ENCODE measurements around the gene SCAMP3.

The SCAMP3 gene

DNA sequence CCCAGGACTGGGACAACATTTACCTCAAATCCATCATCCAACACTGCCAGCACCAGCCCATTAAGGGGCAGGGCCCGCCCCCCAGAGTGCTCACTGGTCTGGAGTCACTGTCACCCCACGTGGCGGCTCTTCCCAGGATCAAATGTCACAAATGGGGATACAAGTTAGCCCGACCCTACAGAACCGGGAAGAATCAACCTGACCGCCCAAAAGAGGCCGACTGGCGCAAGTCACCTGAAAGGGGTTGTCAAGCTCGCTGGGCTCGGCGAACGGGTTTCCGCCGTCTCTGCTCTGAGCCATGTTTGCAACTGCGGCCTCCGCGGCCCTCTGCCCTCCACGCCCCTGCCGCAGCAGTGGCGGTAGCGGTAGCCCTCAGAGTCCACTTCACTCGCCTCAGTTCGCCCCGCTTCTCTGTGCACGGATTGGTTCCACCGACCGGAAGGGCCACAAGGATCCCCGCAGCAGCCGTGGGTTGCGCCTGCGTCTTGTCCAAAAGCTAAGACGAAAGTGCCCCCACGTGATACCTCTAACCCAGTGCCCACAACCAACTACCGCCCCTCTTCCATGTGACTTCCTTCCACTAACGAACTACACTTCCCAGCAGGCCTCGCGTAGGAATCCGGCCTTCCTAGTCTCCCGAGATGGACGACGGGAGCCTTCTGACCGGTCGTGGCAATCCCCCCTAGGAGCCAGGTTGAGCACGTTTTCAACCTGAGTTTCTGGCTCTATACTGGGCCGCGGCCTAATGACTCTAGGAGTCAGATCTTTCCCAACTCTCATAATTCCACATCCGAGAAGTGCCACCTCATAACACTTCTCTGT is at the start of gene SCAMP3:
SCAMP3 (minus strand) TSS at position 509 of the 822 bp plus-strand sequence; CDS start at position 300, 209 bp downstream.
- in situ Hi-C loops (cut with HindIII; ENCODE audit: low pct_ligation_motif_present, low sequenced_read_pairs), result no loop called here

DNA sequence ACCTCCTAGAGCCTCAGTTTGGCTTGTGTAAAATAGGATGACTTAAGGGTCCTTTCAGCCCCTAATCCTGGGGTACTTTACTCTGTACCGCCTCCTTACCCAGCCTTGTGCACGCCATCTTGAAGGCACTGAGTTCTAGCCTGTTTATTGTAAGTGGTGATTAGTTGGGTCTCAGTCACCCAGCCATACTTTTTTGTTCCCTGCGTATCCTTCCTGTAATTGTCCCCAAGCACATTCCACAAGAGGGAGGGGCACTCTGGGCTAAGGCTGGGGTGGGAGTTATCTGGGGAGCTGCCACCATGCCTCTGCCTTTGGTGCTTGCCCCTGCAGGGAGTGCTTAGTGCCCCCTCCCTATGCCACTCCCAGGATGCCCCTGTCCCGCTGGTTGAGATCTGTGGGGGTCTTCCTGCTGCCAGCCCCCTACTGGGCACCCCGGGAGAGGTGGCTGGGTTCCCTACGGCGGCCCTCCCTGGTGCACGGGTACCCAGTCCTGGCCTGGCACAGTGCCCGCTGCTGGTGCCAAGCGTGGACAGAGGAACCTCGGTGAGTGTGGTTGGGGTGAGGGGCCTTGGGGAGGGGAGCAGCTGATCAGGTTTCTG is 47.4 kb upstream of the SCAMP3 start:
- peak overlapping the region; percentile 93 for H3K4me3 ChIP-seq (ENCODE audit: low read depth, low read length)
- TF ChIP-seq, protein P1, sequence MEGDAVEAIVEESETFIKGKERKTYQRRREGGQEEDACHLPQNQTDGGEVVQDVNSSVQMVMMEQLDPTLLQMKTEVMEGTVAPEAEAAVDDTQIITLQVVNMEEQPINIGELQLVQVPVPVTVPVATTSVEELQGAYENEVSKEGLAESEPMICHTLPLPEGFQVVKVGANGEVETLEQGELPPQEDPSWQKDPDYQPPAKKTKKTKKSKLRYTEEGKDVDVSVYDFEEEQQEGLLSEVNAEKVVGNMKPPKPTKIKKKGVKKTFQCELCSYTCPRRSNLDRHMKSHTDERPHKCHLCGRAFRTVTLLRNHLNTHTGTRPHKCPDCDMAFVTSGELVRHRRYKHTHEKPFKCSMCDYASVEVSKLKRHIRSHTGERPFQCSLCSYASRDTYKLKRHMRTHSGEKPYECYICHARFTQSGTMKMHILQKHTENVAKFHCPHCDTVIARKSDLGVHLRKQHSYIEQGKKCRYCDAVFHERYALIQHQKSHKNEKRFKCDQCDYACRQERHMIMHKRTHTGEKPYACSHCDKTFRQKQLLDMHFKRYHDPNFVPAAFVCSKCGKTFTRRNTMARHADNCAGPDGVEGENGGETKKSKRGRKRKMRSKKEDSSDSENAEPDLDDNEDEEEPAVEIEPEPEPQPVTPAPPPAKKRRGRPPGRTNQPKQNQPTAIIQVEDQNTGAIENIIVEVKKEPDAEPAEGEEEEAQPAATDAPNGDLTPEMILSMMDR (IDR thresholded peaks at IDR 0.05; ENCODE audit: low read depth, low read length, missing control alignments), result peak; percentile 18
- in situ Hi-C loops (cut with HindIII; ENCODE audit: low pct_ligation_motif_present, low sequenced_read_pairs), result no loop called here
- no peaks in the 10 kb centered on the region for H3K27me3 ChIP-seq (replicated peaks)
- DNase-seq, result no peak
- peak overlapping the region; percentile 91 for H3K27ac ChIP-seq
- H3K36me3 ChIP-seq (replicated peaks), result peaks cover 26% of the 10 kb centered on the region

More for the DNA sequence above, at the start of gene SCAMP3:
- DNase-seq, result peak; percentile 98
- Histone ChIP-seq H3K36me3 (replicated peaks) (peaks cover 38% of the 10 kb centered on the region), H3K27ac (peak within 1 kb of the TSS; percentile 45), H3K27me3 (replicated peaks) (no peaks in the 10 kb centered on the region), H3K4me3 (ENCODE audit: low read depth, low read length) (peak within 1 kb of the TSS; percentile 94)
- TF ChIP-seq, protein P1 (IDR thresholded peaks at IDR 0.05; ENCODE audit: low read depth, low read length, missing control alignments), result no peak

DNA sequence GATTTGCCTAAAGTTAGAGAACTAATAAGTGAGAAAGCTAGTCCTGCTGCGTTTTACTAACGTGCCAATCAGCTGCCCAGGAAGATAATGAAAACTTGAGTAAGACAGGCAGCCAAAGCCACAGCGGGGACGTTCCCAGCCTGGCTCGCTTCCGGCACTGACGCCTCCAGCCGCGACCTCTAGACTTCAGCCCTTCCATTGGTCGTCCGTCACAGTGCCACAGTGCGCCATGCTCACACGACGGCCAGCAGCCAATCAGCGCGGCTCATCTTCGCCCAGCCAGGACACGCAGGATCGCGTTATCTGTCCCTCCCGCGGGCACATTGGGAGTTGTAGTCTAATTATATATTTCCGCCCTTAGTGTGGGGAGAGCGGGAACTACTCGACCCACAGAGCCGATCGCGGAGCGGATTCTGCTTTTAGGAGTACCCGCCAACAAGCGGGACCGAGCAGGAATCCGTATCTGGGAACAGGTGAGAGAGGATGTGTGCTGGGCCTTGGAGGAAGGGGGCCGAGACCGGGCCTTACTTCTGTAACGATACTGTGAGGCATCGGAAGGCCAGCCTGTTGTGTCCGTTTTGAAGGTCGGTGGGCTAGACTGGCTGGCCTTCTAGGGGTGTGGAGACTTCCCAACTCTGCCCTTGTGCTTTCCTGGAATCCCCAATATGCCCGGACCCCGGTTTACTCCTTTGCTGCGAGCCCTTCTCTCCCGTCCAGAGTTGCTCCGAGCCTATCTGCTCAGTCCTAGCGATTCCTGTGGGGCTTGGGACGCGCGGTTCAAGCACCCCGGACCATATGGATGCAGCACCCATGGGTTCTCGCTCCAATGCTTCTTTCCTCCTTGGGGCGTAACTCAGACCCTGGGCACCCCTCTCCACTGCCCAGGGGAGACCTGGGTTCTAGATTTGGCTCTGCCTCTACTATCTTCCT is 46.6 kb upstream of the SCAMP3 start, which contains the start of gene FDPS:
FDPS (plus strand) TSS at position 374 of the 930 bp plus-strand sequence. CDS start 924 bp downstream, outside the sequence.
- Histone ChIP-seq H3K4me3 (ENCODE audit: low read depth, low read length) (peak within 1 kb of the TSS; percentile 93), H3K27ac (peak within 1 kb of the TSS; percentile 91), H3K36me3 (replicated peaks) (peaks cover 21% of the 10 kb centered on the region), H3K27me3 (replicated peaks) (no peaks in the 10 kb centered on the region)
- in situ Hi-C loops (cut with HindIII; ENCODE audit: low pct_ligation_motif_present, low sequenced_read_pairs), result no loop called here
- DNase-seq, result peak; percentile 99
- TF ChIP-seq, protein P1 (IDR thresholded peaks at IDR 0.05; ENCODE audit: low read depth, low read length, missing control alignments), result no peak

DNA sequence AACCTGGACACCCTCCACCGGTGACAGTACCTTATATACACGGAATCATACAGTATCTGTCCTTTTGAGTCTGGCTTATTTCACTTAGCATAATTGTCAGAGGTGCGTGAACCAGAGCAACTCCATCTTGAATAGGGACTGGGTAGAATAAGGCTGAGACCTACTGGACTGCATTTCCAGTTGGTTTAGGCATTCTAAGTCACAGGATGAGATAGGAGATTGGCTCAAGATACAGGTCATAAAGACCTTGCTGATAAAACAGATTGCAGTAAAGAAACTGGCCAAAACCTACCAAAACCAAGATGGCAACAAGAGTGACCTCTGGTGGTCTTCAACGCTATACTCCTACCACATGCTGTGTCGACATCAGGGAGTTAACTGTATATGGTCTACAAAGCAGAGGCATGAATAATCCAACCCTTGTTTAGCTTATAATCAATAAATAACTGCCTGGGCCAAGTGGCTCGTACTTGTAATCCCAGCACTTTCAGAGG is 45.1 kb upstream of the SCAMP3 start:
- Histone ChIP-seq H3K27me3 (replicated peaks) (no peaks in the 10 kb centered on the region), H3K4me3 (ENCODE audit: low read depth, low read length) (no peak overlapping the region), H3K36me3 (replicated peaks) (peaks cover 9% of the 10 kb centered on the region), H3K27ac (no peak overlapping the region)
- TF ChIP-seq, protein P1 (IDR thresholded peaks at IDR 0.05; ENCODE audit: low read depth, low read length, missing control alignments), result peak; percentile 48
- DNase-seq, result peak; percentile 28
- in situ Hi-C loops (cut with HindIII; ENCODE audit: low pct_ligation_motif_present, low sequenced_read_pairs), result no loop called here

DNA sequence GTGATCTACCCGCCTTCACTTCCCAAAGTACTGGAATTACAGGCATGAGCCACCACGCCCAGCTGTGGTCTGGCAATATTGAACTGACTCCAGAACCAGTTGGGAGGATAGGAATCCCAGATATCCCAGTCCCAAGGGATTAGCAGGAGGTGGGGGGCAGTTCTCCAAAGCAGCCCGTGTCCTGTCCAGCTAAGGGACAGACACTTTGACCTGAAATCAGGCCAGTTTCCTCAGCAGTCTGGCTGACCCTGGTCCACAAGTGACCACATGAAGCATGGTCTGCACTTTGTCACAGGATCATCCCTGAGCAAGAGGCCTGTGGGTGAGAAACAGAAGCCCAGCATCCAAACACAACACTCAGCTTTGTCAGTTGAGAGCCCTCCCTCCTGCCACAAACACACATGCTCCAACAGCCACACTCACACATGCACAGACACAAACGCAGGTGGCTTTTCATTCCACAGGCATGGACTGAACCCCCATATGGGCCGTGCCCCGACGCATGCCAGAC is 43.8 kb upstream of the SCAMP3 start:
- TF ChIP-seq, protein P1 (IDR thresholded peaks at IDR 0.05; ENCODE audit: low read depth, low read length, missing control alignments), result no peak

More for the DNA sequence above, 43.8 kb upstream of the SCAMP3 start:
- H3K27ac ChIP-seq, result no peak overlapping the region
- H3K36me3 ChIP-seq (replicated peaks), result no peaks in the 10 kb centered on the region
- in situ Hi-C loops (cut with HindIII; ENCODE audit: low pct_ligation_motif_present, low sequenced_read_pairs), result no loop called here
- DNase-seq, result no peak
- no peak overlapping the region for H3K4me3 ChIP-seq (ENCODE audit: low read depth, low read length)
- H3K27me3 ChIP-seq (replicated peaks), result no peaks in the 10 kb centered on the region

Data from brain microvascular endothelial cell (primary cell).